Keratinocyte (primary cell): ENCODE measurements around the gene PCDHGC5.

Experiments
- CTCF ChIP-seq, 3 experiments: IDR thresholded peaks in 1 of 3; conservative IDR thresholded peaks in 1 of 3; optimal IDR thresholded peaks in 1 of 3; 2 replicates in 2 of 3; 3 replicates in 1 of 3; pipeline versions ENCODE3 to v1.5.1; 2011; ENCODE audit warnings: low read length in 3 of 3, mild to moderate bottlenecking in 3 of 3, moderate library complexity in 2 of 3, control low read depth in 1 of 3, inconsistent platforms in 1 of 3; ENCODE audit not compliant: insufficient read depth in 2 of 3; ENCODE audit errors: extremely low read depth in 1 of 3
- EZH2 ChIP-seq: IDR thresholded peaks from one replicate; pipeline ENCODE4 v1.6.1; 2012; ENCODE audit warnings: inconsistent platforms, mild to moderate bottlenecking, low read length, moderate library complexity

GRCh38 chr5:141490771-141491170 lies 1.9 kb downstream of the PCDHGC5 start:
- TF ChIP-seq CTCF (optimal IDR thresholded peaks at IDR 0.05 in 1 of 3, IDR thresholded peaks at IDR 0.05 in 1 of 3, conservative IDR thresholded peaks at IDR 0.05 in 1 of 3; ENCODE audit: extremely low read depth in 1 of 3, insufficient read depth in 2 of 3, low read length in 3 of 3) (no peak), EZH2 (no peak)
